Activated CD8-positive, alpha-beta memory T cell treated with anti-CD3 and anti-CD28 coated beads, Interleukin-2, amount 50 U/mL, for 24 hours (primary cell): ENCODE measurements around the gene RIMBP3C.
"Not testable (repeated sequence)": the region's sequence is repeated elsewhere in the genome, so short reads cannot be mapped to it uniquely, and the experiment has no call there.

Experiments used
- DNase-seq: peaks from one replicate; pipeline ENCODE4 v3.0.0-alpha.2; 2020; ENCODE audit errors: extremely low read depth

RIMBP3C gene

GRCh38 chr22:21551361-21551760 is at the start of gene RIMBP3C:
Gene RIMBP3C (minus strand): TSS chr22:21551461. CDS start chr22:21550976, 485 bp downstream.
- DNase-seq = not testable (repeated sequence)

GRCh38 chr22:21599053-21599893 is 48.0 kb upstream of the RIMBP3C start:
- no peak for DNase-seq

- DNase-seq = no peak
Observed at GRCh38 chr22:21598302-21598701, 47.0 kb upstream of the RIMBP3C start.

- not testable (repeated sequence) for DNase-seq
Observed at GRCh38 chr22:21596356-21597135, 45.3 kb upstream of the RIMBP3C start.

GRCh38 chr22:21594865-21595452 is 43.7 kb upstream of the RIMBP3C start:
- DNase-seq = no peak

- no peak for DNase-seq
Observed at GRCh38 chr22:21593406-21594232, 42.4 kb upstream of the RIMBP3C start.

GRCh38 chr22:21592422-21592821 is 41.2 kb upstream of the RIMBP3C start:
- no peak for DNase-seq

GRCh38 chr22:21591695-21592094 is 40.4 kb upstream of the RIMBP3C start:
- no peak for DNase-seq

GRCh38 chr22:21590809-21591641 is 39.8 kb upstream of the RIMBP3C start:
- DNase-seq = no peak

- DNase-seq = no peak
Observed at GRCh38 chr22:21589396-21589795, 38.1 kb upstream of the RIMBP3C start.

GRCh38 chr22:21587803-21588611 is 36.7 kb upstream of the RIMBP3C start:
- DNase-seq = no peak

GRCh38 chr22:21585389-21585788 is 34.1 kb upstream of the RIMBP3C start:
- no peak for DNase-seq

- no peak for DNase-seq
Observed at GRCh38 chr22:21582801-21583740, 31.8 kb upstream of the RIMBP3C start.

- not testable (repeated sequence) for DNase-seq
Observed at GRCh38 chr22:21581009-21581713, 29.9 kb upstream of the RIMBP3C start.

GRCh38 chr22:21580623-21581007 is 29.4 kb upstream of the RIMBP3C start:
- not testable (repeated sequence) for DNase-seq

GRCh38 chr22:21579474-21579851 is 28.2 kb upstream of the RIMBP3C start:
- no peak for DNase-seq

GRCh38 chr22:21573750-21574494 is 22.7 kb upstream of the RIMBP3C start:
- no peak for DNase-seq
